ENCODE measurements around the gene SEC22A. TPM values are rescaled to one million over a fixed set of nuclear protein-coding genes. Genes with fewer than 3 reads are reported as not detected.

SEC22A gene
- total RNA-seq, 1 donor from 2014 or later = 9.5 TPM

DNA sequence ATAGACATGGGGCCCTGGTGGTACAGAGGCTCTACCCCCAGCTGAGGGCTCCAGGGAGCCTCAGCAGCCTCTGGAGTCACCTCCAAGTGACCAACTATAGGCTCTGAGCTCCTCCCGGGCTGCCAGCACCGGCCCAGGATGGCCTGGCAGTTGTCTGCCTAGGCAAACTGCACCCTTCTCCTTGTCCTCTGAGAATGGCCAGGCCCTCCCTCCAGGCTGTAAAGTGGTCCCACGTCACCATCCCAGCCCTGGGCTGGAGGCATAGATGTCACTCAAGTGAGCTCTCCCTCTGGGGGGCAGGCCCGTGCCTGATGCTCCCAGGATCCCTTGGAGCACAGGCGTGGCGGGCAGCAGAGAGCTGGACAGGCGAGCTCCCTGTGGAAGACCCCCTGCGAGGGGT is 120.1 kb downstream of the SEC22A start:
- Histone ChIP-seq H3K4me3 (no peak overlapping the region), H3K4me1 (peaks cover 67% of the 10 kb centered on the region), H3K9me3 (replicated peaks) (no peaks in the 10 kb centered on the region), H3K27me3 (ENCODE audit: low read depth) (peaks cover 4% of the 10 kb centered on the region), H3K36me3 (peaks cover 74% of the 10 kb centered on the region), H3K27ac (replicated peaks) (peak overlapping the region; percentile 46)
- intact Hi-C loops (cut with micrococcal nuclease) = no loop called here
- TF ChIP-seq, protein P1, sequence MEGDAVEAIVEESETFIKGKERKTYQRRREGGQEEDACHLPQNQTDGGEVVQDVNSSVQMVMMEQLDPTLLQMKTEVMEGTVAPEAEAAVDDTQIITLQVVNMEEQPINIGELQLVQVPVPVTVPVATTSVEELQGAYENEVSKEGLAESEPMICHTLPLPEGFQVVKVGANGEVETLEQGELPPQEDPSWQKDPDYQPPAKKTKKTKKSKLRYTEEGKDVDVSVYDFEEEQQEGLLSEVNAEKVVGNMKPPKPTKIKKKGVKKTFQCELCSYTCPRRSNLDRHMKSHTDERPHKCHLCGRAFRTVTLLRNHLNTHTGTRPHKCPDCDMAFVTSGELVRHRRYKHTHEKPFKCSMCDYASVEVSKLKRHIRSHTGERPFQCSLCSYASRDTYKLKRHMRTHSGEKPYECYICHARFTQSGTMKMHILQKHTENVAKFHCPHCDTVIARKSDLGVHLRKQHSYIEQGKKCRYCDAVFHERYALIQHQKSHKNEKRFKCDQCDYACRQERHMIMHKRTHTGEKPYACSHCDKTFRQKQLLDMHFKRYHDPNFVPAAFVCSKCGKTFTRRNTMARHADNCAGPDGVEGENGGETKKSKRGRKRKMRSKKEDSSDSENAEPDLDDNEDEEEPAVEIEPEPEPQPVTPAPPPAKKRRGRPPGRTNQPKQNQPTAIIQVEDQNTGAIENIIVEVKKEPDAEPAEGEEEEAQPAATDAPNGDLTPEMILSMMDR (IDR thresholded peaks at IDR 0.05; ENCODE audit: borderline replicate concordance) = no peak
- no peak for DNase-seq

GRCh38 chr3:123322866-123323265 is 121.1 kb downstream of the SEC22A start:
- H3K27me3 ChIP-seq (ENCODE audit: low read depth) = peaks cover 4% of the 10 kb centered on the region
- intact Hi-C loops (cut with micrococcal nuclease) = no loop called here
- DNase-seq = no peak
- peaks cover 71% of the 10 kb centered on the region for H3K36me3 ChIP-seq
- TF ChIP-seq, protein P1 (IDR thresholded peaks at IDR 0.05; ENCODE audit: borderline replicate concordance) = no peak
- no peak overlapping the region for H3K4me3 ChIP-seq
- H3K9me3 ChIP-seq (replicated peaks) = no peaks in the 10 kb centered on the region
- peaks cover 77% of the 10 kb centered on the region for H3K4me1 ChIP-seq
- H3K27ac ChIP-seq (replicated peaks) = peak overlapping the region; percentile 46

Small RNA genes lying within 50 kb of the gene (microRNA-seq; reads per million reads assigned to microRNA genes)
- gene MIR7110 = not detected

Other genes with a start within 250 kb of the SEC22A start
- gene SEMA5B, start 174.2 kb upstream of the SEC22A start, total RNA-seq = 5.3 TPM
- 6.0 TPM for gene PDIA5, start 134.9 kb upstream of the SEC22A start, total RNA-seq
- gene ADCY5, start 247.1 kb downstream of the SEC22A start, total RNA-seq = 249 TPM

Data from left ventricle myocardium inferior (tissue), 1 donor.